SU-DHL-6 (cell line): ENCODE data around the gene CYP4V2.

ENCODE experiments used
- H2AFZ ChIP-seq: fragments of 200-600 bp; sonication (generic); 2 replicates; pipeline ENCODE4 v1.6.1; 2014; ENCODE audit warnings: low read depth, mild to moderate bottlenecking, moderate library complexity, mixed read lengths, antibody characterized with exemption, low read length; ENCODE audit not compliant: severe bottlenecking
- H3F3A ChIP-seq: fragments of 200-600 bp; shearing (Covaris generic); 2 replicates; pipeline ENCODE4 v1.6.0; 2016; ENCODE audit warnings: antibody characterized with exemption, mild to moderate bottlenecking; ENCODE audit not compliant: insufficient read depth
- H3K27ac ChIP-seq: fragments of 200-600 bp; sonication (generic); 2 replicates; pipeline ENCODE4 v1.5.1; 2016; ENCODE audit warnings: low read depth, mild to moderate bottlenecking, low read length, moderate library complexity, mixed read lengths
- H3K27me3 ChIP-seq: fragments of 200-600 bp; sonication (generic), shearing (Covaris generic); 2 replicates; pipeline ENCODE4 v1.6.0; 2014; ENCODE audit warnings: mild to moderate bottlenecking, low read length
- H3K36me3 ChIP-seq: fragments of 200-600 bp; sonication (generic); 2 replicates; pipeline ENCODE4 v1.6.1; 2014; ENCODE audit warnings: mild to moderate bottlenecking, low read length, mixed read lengths
- H3K4me2 ChIP-seq: fragments of 300-600, 200-600 bp; shearing (Covaris generic), sonication (generic); 2 replicates; pipeline ENCODE4 v1.6.0; 2014; ENCODE audit warnings: low read length, low read depth, mild to moderate bottlenecking; ENCODE audit not compliant: poor library complexity, severe bottlenecking
- H3K4me3 ChIP-seq: fragments of 200-600 bp; sonication (generic); 2 replicates; pipeline ENCODE4 v1.5.1; 2014; ENCODE audit warnings: antibody characterized with exemption, low read length, mild to moderate bottlenecking, mixed read lengths; ENCODE audit not compliant: insufficient read depth, poor library complexity, severe bottlenecking
- H3K79me2 ChIP-seq: fragments of 200-600 bp; sonication (generic); 2 replicates; pipeline ENCODE4 v1.6.1; 2014; ENCODE audit warnings: mild to moderate bottlenecking, low read length, moderate library complexity; ENCODE audit not compliant: insufficient read depth
- H3K9ac ChIP-seq: fragments of 200-600 bp; sonication (generic); 2 replicates; pipeline ENCODE4 v1.7.0; 2014; ENCODE audit warnings: mild to moderate bottlenecking, low read length
- H3K9me2 ChIP-seq: fragments of 200-600 bp; sonication (generic); replicated peaks from 2 replicates; pipeline ENCODE4 v1.6.1; 2014; ENCODE audit warnings: low read length; ENCODE audit not compliant: insufficient read depth
- H3K9me3 ChIP-seq: fragments of 200-600 bp; sonication (generic); 2 replicates; pipeline ENCODE4 v1.6.1; 2014; ENCODE audit warnings: low read length, mixed read lengths; ENCODE audit not compliant: insufficient read depth
- H4K20me1 ChIP-seq: fragments of 200-600 bp; sonication (generic); 2 replicates; pipeline ENCODE4 v1.6.1; 2014; ENCODE audit warnings: low read depth, mild to moderate bottlenecking, antibody characterized with exemption, low read length, moderate library complexity, mixed read lengths
- CTCF ChIP-seq: fragments of 200-600 bp; sonication (generic); IDR thresholded peaks from one replicate; pipeline ENCODE4 v1.5.1; 2017; ENCODE audit warnings: antibody characterized with exemption, mild to moderate bottlenecking, low read length, moderate library complexity; ENCODE audit not compliant: insufficient read depth, poor library complexity, severe bottlenecking
- EZH2phosphoT487 ChIP-seq: fragments of 200-600 bp; sonication (generic), shearing (Covaris generic); conservative IDR thresholded peaks from 2 replicates; pipeline ENCODE4 v1.6.1; 2018; ENCODE audit warnings: mild to moderate bottlenecking, antibody characterized with exemption, low read length, moderate library complexity, mixed read lengths

Gene CYP4V2

GRCh38 chr4:186201535-186202230, 10.3 kb downstream of the CYP4V2 start:
- TF ChIP-seq CTCF (peak; percentile 93), EZH2phosphoT487 (no peak)
- peaks cover 8% of the 10 kb centered on the region; the same call in 1 of the 2 replicates for H3F3A ChIP-seq
- H3K27me3 ChIP-seq: no peaks in the 10 kb centered on the region
- no peaks in the 10 kb centered on the region for H3K79me2 ChIP-seq
- H2AFZ ChIP-seq: peak overlapping the region; percentile 43
- no peak overlapping the region for H3K4me3 ChIP-seq
- no peaks in the 10 kb centered on the region for H4K20me1 ChIP-seq
- no peaks in the 10 kb centered on the region for H3K9me3 ChIP-seq
- H3K9me2 ChIP-seq: no peaks in the 10 kb centered on the region
- H3K27ac ChIP-seq: peak overlapping the region; percentile 16
- peak overlapping the region; percentile 22 for H3K4me2 ChIP-seq
- no peaks in the 10 kb centered on the region for H3K36me3 ChIP-seq
- H3K9ac ChIP-seq: no peak overlapping the region

GRCh38 chr4:186202490-186203140, 11.2 kb downstream of the CYP4V2 start:
- no peaks in the 10 kb centered on the region for H3K36me3 ChIP-seq
- no peaks in the 10 kb centered on the region for H3K27me3 ChIP-seq
- H3K4me3 ChIP-seq: no peak overlapping the region
- no peaks in the 10 kb centered on the region for H3K9me2 ChIP-seq
- no peaks in the 10 kb centered on the region for H4K20me1 ChIP-seq
- no peaks in the 10 kb centered on the region for H3K79me2 ChIP-seq
- H2AFZ ChIP-seq: no peak overlapping the region
- no peak overlapping the region for H3K9ac ChIP-seq
- H3K4me2 ChIP-seq: no peak overlapping the region
- H3K27ac ChIP-seq: no peak overlapping the region
- H3F3A ChIP-seq: peaks cover 8% of the 10 kb centered on the region; the same call in 1 of the 2 replicates
- no peak for TF ChIP-seq CTCF
- no peak for TF ChIP-seq EZH2phosphoT487
- H3K9me3 ChIP-seq: no peaks in the 10 kb centered on the region

DNA sequence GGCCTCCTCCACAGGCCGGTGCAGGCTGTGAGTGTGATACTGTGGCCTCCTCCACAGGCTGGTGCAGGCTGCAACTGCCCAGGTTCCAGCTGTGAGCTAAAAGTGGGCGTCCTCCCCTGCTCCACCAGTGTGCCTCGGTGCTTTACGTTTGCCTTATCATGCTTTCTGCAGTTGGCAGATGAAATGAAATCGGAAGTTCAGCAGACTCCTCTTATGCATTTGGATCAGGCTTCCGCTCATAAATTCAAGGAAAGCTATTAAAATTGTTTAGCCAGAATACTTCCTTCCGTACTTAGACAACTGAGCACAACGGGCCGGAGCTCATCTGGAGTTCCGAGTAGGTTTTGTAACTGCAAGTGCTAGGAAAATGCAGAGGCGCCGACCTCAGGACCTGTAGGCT, 12.0 kb downstream of the CYP4V2 start:
- no peak for TF ChIP-seq CTCF
- no peak for TF ChIP-seq EZH2phosphoT487
- Histone ChIP-seq H2AFZ (peak overlapping the region; percentile 32), H3K36me3 (no peaks in the 10 kb centered on the region), H3K27ac (no peak overlapping the region), H3K9me2 (no peaks in the 10 kb centered on the region), H4K20me1 (no peaks in the 10 kb centered on the region), H3K79me2 (no peaks in the 10 kb centered on the region), H3K4me3 (no peak overlapping the region), H3K9me3 (no peaks in the 10 kb centered on the region), H3F3A (peaks cover 8% of the 10 kb centered on the region; the same call in 1 of the 2 replicates), H3K27me3 (no peaks in the 10 kb centered on the region), H3K4me2 (no peak overlapping the region), H3K9ac (no peak overlapping the region)
